Activated T-cell treated with anti-CD3 and anti-CD28 coated beads, Interleukin-2, amount 50 U/mL, for 4 hours (primary cell): ENCODE results near the gene ZNF865. TPM values are rescaled to one million over a fixed set of nuclear protein-coding genes. Genes with fewer than 3 reads are reported as not detected.
"Not testable (repeated sequence)": the region's sequence is repeated elsewhere in the genome, so short reads cannot be mapped to it uniquely, and the experiment has no call there.

Experiments
- ATAC-seq, 2 donors: fragments of 200-7000 bp; cut with Tn5 transposase; one replicate each; pipeline ENCODE4 v1.10.0; 2021
- DNase-seq: peaks from one replicate; pipeline ENCODE4 v3.0.0-alpha.2; 2020
- H3K27me3 Mint-ChIP-seq: one replicate; pipeline ENCODE4 v1.8.0; 2021; ENCODE audit warnings: low read depth, mixed read lengths
- H3K36me3 Mint-ChIP-seq: one replicate; pipeline ENCODE4 v1.8.0; 2022; ENCODE audit warnings: mixed read lengths; ENCODE audit not compliant: insufficient read depth
- H3K4me1 Mint-ChIP-seq: one replicate; pipeline ENCODE4 v1.8.0; 2021; ENCODE audit warnings: low read depth, mixed read lengths
- H3K4me3 Mint-ChIP-seq: one replicate; pipeline ENCODE4 v1.8.0; 2021; ENCODE audit warnings: mild to moderate bottlenecking, moderate library complexity, mixed read lengths
- H3K9me3 Mint-ChIP-seq: one replicate; pipeline ENCODE4 v1.8.0; 2021; ENCODE audit warnings: mixed read lengths
- total RNA-seq, 3 donors: library from RNA; stranded (reverse); gene quantifications; one replicate each; pipeline ENCODE4 v1.2.1, GENCODE V29; 2021

The ZNF865 gene
- total RNA-seq = 10 to 100 TPM; 14.5 to 15.9 (median 15.4) TPM

DNA sequence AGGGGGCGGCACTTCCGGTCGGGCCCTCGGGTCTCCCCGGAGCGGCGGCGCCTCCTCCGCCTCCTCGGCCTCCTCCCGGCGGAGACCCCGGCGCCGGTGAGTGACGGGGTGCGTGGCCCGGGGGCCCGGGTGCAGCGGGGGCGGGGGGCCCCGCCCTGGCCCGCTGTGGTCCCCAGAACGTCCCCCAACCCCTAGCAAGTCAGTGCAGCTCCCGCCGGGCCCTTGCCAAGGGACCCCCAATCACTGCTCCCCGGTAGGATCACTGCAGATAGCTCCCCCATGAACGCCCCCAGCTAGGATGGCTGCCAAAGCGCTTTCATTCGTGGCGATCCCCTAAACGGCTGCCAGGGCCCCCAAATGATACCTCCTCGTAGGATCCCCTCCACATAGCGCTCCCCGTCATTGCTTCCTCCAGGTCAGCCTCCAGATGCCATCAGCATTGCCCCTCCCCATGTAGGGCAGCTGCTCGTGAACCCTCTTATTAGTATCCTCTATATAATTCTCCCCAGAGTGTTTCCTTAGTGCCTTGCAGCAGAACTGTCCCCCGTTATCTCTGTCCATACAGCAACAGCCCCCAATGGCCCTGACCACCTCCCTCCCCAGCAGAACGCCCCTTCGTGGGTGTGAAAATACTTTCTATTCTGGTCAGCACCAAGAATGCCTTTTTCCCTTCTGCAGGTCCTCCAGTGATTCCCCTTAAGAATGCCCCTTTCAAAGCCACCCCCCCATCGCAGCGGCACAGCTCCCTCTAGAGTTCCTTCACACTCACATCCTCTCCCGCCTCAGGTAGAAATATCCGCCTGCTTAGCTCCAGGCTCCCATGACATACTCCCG, at the start of gene ZNF865:
Gene ZNF865 (plus strand): TSS at position 11 of the 834 bp plus-strand sequence. CDS start 7,972 bp downstream, outside the sequence.
- Mint-ChIP-seq H3K4me3 (peak within 1 kb of the TSS; percentile 90), H3K27me3 (no peaks in the 10 kb centered on the region), H3K36me3 (peaks cover 16% of the 10 kb centered on the region), H3K9me3 (no peaks in the 10 kb centered on the region), H3K4me1 (peaks cover 58% of the 10 kb centered on the region)
- ATAC-seq (peak; percentile 48 to 53), DNase-seq (peak; percentile 59)

DNA sequence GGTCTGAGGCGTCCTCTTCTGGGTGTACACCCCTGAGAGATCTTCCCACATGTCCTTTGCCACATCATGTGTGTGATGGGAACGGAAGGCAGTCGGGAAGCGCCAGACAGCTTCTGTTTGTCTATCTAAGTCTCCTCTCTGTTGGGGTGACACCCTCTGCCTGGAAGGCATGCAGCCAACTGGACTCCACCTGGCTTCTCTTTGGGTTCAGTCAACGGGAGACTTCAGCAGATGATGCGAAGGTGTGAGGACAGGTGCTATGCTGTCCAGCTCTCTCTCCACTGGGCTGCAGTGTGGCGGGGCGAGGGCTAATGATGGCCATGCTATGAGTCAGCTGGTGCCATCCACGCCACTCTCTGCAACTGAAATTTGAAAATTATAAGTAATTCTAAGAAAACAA, 45.8 kb upstream of the ZNF865 start:
- Mint-ChIP-seq H3K4me1 (no peaks in the 10 kb centered on the region), H3K27me3 (peaks cover 3% of the 10 kb centered on the region), H3K4me3 (no peak overlapping the region), H3K9me3 (peaks cover 4% of the 10 kb centered on the region), H3K36me3 (no peaks in the 10 kb centered on the region)
- DNase-seq (no peak), ATAC-seq (no peak)

- ATAC-seq = no peak
- Mint-ChIP-seq H3K27me3 (peaks cover 7% of the 10 kb centered on the region), H3K36me3 (no peaks in the 10 kb centered on the region), H3K4me1 (no peaks in the 10 kb centered on the region), H3K4me3 (no peak overlapping the region), H3K9me3 (peaks cover 4% of the 10 kb centered on the region)
- no peak for DNase-seq
Observed at GRCh38 chr19:55563261-55563690, 42.2 kb upstream of the ZNF865 start.

GRCh38 chr19:55566823-55567222, 38.6 kb upstream of the ZNF865 start:
- H3K4me1 Mint-ChIP-seq = no peaks in the 10 kb centered on the region

GRCh38 chr19:55567708-55568328, 37.6 kb upstream of the ZNF865 start:
- H3K4me3 Mint-ChIP-seq = no peak overlapping the region
- H3K4me1 Mint-ChIP-seq = no peaks in the 10 kb centered on the region
- H3K27me3 Mint-ChIP-seq = peaks cover 4% of the 10 kb centered on the region
- H3K9me3 Mint-ChIP-seq = no peaks in the 10 kb centered on the region
- no peak for DNase-seq
- H3K36me3 Mint-ChIP-seq = no peaks in the 10 kb centered on the region
- no peak for ATAC-seq

More at GRCh38 chr19:55566823-55567222, 38.6 kb upstream of the ZNF865 start:
- H3K36me3 Mint-ChIP-seq = no peaks in the 10 kb centered on the region
- H3K27me3 Mint-ChIP-seq = peaks cover 4% of the 10 kb centered on the region
- H3K9me3 Mint-ChIP-seq = no peaks in the 10 kb centered on the region
- ATAC-seq (no peak), DNase-seq (no peak)
- H3K4me3 Mint-ChIP-seq = no peak overlapping the region

DNA sequence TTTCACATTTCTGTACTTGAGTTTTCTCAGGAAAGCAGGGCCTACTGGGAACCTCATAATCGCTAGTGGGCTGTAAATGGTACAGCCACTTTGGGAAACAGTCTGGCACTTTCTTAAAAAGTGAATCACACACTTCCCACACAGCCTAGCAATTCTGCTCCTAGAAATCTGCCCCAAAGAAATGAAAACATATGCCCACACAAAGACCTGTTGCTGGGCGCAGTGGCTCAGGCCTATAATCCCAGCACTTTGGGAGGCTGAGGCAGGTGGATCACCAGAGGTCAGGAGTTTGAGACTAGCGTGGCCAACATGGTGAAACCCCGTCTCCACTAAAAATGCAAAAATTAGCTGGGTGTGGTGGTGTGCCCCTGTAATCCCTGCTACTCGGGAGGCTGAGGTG, 36.0 kb upstream of the ZNF865 start:
- H3K4me1 Mint-ChIP-seq, ATAC-seq, H3K36me3 Mint-ChIP-seq, H3K9me3 Mint-ChIP-seq, H3K27me3 Mint-ChIP-seq, H3K4me3 Mint-ChIP-seq, DNase-seq: not testable (repeated sequence)

DNA sequence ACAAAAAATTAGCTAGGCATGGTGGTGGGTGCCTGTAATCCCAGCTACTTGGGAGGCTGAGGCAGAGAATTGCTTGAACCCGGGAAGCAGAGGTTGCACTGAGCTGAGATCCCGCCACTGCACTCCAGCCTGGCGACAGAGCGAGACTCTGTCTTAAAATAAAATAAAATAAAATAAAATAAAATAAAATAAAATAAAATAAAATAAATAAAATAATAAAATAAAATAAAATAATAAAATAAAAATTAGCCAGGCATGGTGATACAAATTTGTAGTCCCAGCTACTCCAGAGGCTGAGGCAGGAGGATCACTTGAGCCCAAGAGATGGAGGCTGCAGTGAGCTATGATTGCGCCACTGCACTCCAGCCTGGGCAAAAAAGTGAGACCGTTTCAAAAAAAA, 31.5 kb upstream of the ZNF865 start:
- not testable (repeated sequence) for H3K27me3 Mint-ChIP-seq, H3K4me3 Mint-ChIP-seq, DNase-seq, ATAC-seq, H3K9me3 Mint-ChIP-seq, H3K36me3 Mint-ChIP-seq, H3K4me1 Mint-ChIP-seq

- DNase-seq (no peak), ATAC-seq (no peak)
- Mint-ChIP-seq H3K27me3 (no peaks in the 10 kb centered on the region), H3K36me3 (peaks cover 14% of the 10 kb centered on the region), H3K4me1 (peaks cover 16% of the 10 kb centered on the region), H3K4me3 (no peak overlapping the region), H3K9me3 (no peaks in the 10 kb centered on the region)
Observed at GRCh38 chr19:55576746-55577145, 28.7 kb upstream of the ZNF865 start.

- no peak overlapping the region for H3K4me3 Mint-ChIP-seq
- H3K36me3 Mint-ChIP-seq = peaks cover 14% of the 10 kb centered on the region
- DNase-seq (no peak), ATAC-seq (no peak)
- H3K27me3 Mint-ChIP-seq = no peaks in the 10 kb centered on the region
- no peaks in the 10 kb centered on the region for H3K9me3 Mint-ChIP-seq
- peaks cover 21% of the 10 kb centered on the region for H3K4me1 Mint-ChIP-seq
Observed at GRCh38 chr19:55578031-55578760, 27.3 kb upstream of the ZNF865 start.

GRCh38 chr19:55578761-55579747, 26.4 kb upstream of the ZNF865 start:
- peaks cover 14% of the 10 kb centered on the region for H3K36me3 Mint-ChIP-seq
- H3K4me1 Mint-ChIP-seq = peaks cover 21% of the 10 kb centered on the region
- no peaks in the 10 kb centered on the region for H3K9me3 Mint-ChIP-seq
- DNase-seq (no peak), ATAC-seq (no peak)
- no peaks in the 10 kb centered on the region for H3K27me3 Mint-ChIP-seq
- peak overlapping the region; percentile 88 for H3K4me3 Mint-ChIP-seq

- peak overlapping the region; percentile 88 for H3K4me3 Mint-ChIP-seq
- ATAC-seq = peak; percentile 26 to 36
Observed at GRCh38 chr19:55579766-55580621, 25.5 kb upstream of the ZNF865 start.

GRCh38 chr19:55580628-55581144, 24.8 kb upstream of the ZNF865 start, which contains the start of gene ZNF579:
TSS of gene ZNF579 (minus strand) at chr19:55580848. CDS start at chr19:55579639, 1,209 bp downstream.
- DNase-seq (peak; percentile 67), ATAC-seq (peak; percentile 76 to 78)
- no peaks in the 10 kb centered on the region for H3K9me3 Mint-ChIP-seq
- H3K4me3 Mint-ChIP-seq = peak within 1 kb of the TSS; percentile 88
- no peaks in the 10 kb centered on the region for H3K27me3 Mint-ChIP-seq
- peaks cover 27% of the 10 kb centered on the region for H3K4me1 Mint-ChIP-seq
- peaks cover 14% of the 10 kb centered on the region for H3K36me3 Mint-ChIP-seq

More at GRCh38 chr19:55579766-55580621, 25.5 kb upstream of the ZNF865 start:
- Mint-ChIP-seq H3K4me1 (peaks cover 21% of the 10 kb centered on the region), H3K9me3 (no peaks in the 10 kb centered on the region), H3K27me3 (no peaks in the 10 kb centered on the region), H3K36me3 (peaks cover 14% of the 10 kb centered on the region)
- no peak for DNase-seq
